ENCODE measurements around the gene SPATA17. TPM values are rescaled to one million over a fixed set of nuclear protein-coding genes. Genes with fewer than 3 reads are reported as not detected.

Gene SPATA17
- total RNA-seq, 3 donors from 2014 or later (not counting 1 experiment from before 2014, with no cell fraction given) = not detected

DNA sequence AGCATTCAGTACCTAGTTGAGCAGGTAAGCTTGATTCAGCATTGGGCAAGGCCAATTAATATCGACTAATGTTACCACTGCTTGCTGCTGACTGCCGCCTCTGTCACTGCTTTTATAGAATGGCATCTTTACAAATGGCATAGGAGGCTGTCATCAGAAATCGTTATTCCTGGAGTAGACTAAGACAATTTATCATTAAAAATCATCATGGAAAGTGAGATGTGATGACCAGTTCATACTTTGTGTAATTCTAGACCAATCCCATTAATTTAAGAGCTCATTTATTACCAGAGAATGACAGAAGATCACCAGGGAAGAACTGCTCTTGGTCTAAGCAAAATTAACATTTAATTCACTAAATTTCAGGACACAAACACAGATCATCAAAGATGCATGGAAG lies 254.0 kb downstream of the SPATA17 start:
- 75% methylated on average over 3 of the region's 3 CpGs for WGBS (ENCODE audit: insufficient coverage)
- Histone ChIP-seq H3K4me3 (ENCODE audit: low read length) (no peak overlapping the region), H3K36me3 (ENCODE audit: control insufficient read depth, insufficient read depth, low read length) (no peaks in the 10 kb centered on the region), H3K27me3 (ENCODE audit: control insufficient read depth, insufficient read depth, low read length) (no peaks in the 10 kb centered on the region), H3K9me3 (ENCODE audit: control insufficient read depth, insufficient read depth, low read length) (peaks cover 4% of the 10 kb centered on the region), H3K4me1 (ENCODE audit: control insufficient read depth, insufficient read depth, low read length) (no peaks in the 10 kb centered on the region), H3K27ac (ENCODE audit: low read length) (no peak overlapping the region)
- H3K4me1 Mint-ChIP-seq = no peaks in the 10 kb centered on the region
- DNase-seq = no peak
- no peaks in the 10 kb centered on the region for H3K27me3 Mint-ChIP-seq (ENCODE audit: low read depth in 2 of 2)
- no peaks in the 10 kb centered on the region for H3K36me3 Mint-ChIP-seq
- no peak for ATAC-seq
- TF ChIP-seq, protein P1, sequence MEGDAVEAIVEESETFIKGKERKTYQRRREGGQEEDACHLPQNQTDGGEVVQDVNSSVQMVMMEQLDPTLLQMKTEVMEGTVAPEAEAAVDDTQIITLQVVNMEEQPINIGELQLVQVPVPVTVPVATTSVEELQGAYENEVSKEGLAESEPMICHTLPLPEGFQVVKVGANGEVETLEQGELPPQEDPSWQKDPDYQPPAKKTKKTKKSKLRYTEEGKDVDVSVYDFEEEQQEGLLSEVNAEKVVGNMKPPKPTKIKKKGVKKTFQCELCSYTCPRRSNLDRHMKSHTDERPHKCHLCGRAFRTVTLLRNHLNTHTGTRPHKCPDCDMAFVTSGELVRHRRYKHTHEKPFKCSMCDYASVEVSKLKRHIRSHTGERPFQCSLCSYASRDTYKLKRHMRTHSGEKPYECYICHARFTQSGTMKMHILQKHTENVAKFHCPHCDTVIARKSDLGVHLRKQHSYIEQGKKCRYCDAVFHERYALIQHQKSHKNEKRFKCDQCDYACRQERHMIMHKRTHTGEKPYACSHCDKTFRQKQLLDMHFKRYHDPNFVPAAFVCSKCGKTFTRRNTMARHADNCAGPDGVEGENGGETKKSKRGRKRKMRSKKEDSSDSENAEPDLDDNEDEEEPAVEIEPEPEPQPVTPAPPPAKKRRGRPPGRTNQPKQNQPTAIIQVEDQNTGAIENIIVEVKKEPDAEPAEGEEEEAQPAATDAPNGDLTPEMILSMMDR (IDR thresholded peaks at IDR 0.05) = no peak
- intact Hi-C loops (cut with micrococcal nuclease) = no loop called here
- H3K9me3 Mint-ChIP-seq = peaks cover 5 to 18% of the 10 kb centered on the region in 2 donors
- no peak overlapping the region for H3K27ac Mint-ChIP-seq
- H3K4me3 Mint-ChIP-seq = no peak overlapping the region

DNA sequence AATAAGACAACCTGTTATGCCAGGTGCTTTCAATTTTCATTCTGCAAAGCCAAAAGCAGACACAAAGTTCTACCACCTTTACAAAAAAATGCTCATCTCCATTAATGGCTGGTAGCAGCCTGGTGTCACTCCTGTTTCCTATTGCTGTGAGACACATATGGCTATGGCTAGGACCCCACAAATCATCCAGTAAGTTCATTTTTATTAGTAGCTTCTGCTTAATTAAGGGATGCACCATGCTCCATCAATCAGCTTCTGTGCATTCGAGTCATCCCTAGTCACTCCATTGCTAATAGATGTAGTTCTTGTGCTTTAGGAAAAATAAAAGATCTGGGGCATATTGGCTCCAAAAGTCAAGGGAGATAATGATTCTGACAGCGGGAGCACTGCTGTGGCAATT lies 257.2 kb downstream of the SPATA17 start:
- Mint-ChIP-seq H3K36me3 (no peaks in the 10 kb centered on the region), H3K27ac (no peak overlapping the region), H3K9me3 (peaks cover 9 to 10% of the 10 kb centered on the region in 2 donors), H3K4me3 (no peak overlapping the region), H3K27me3 (ENCODE audit: low read depth in 2 of 2) (no peaks in the 10 kb centered on the region), H3K4me1 (no peaks in the 10 kb centered on the region)
- TF ChIP-seq, protein P1 (IDR thresholded peaks at IDR 0.05) = no peak
- intact Hi-C loops (cut with micrococcal nuclease) = no loop called here
- no peak overlapping the region for H3K27ac ChIP-seq (ENCODE audit: low read length)
- H3K27me3 ChIP-seq (ENCODE audit: control insufficient read depth, insufficient read depth, low read length) = no peaks in the 10 kb centered on the region
- DNase-seq (no peak), ATAC-seq (no peak)
- no peaks in the 10 kb centered on the region for H3K4me1 ChIP-seq (ENCODE audit: control insufficient read depth, insufficient read depth, low read length)
- no peaks in the 10 kb centered on the region for H3K9me3 ChIP-seq (ENCODE audit: control insufficient read depth, insufficient read depth, low read length)
- no peak overlapping the region for H3K4me3 ChIP-seq (ENCODE audit: low read length)
- WGBS (ENCODE audit: insufficient coverage) = 71% methylated on average over 2 of the region's 2 CpGs
- H3K36me3 ChIP-seq (ENCODE audit: control insufficient read depth, insufficient read depth, low read length) = no peaks in the 10 kb centered on the region

DNA sequence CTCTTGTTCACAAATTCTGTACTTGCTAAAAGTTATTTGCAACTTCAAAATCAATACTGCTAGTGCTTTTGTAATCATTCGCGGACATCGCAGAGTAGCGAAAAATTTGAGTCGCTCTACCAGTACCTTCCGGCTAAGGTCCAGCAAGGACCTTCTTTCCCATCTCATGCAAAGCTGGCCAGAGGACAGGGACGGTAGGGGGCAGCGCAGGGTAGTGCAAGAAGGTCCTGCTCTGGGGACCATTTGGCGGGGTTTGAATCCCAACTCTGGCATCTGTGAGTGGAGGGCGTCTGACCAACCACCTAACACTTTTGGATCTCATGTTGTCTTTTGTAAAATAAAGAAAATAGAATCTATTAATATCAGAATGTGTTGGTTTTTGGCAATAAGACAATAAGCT lies 258.3 kb downstream of the SPATA17 start:
- no peak overlapping the region for H3K4me3 Mint-ChIP-seq
- Histone ChIP-seq H3K27ac (ENCODE audit: low read length) (no peak overlapping the region), H3K9me3 (ENCODE audit: control insufficient read depth, insufficient read depth, low read length) (no peaks in the 10 kb centered on the region), H3K4me3 (ENCODE audit: low read length) (no peak overlapping the region), H3K4me1 (ENCODE audit: control insufficient read depth, insufficient read depth, low read length) (no peaks in the 10 kb centered on the region), H3K36me3 (ENCODE audit: control insufficient read depth, insufficient read depth, low read length) (no peaks in the 10 kb centered on the region), H3K27me3 (ENCODE audit: control insufficient read depth, insufficient read depth, low read length) (no peaks in the 10 kb centered on the region)
- no peaks in the 10 kb centered on the region for H3K4me1 Mint-ChIP-seq
- H3K27me3 Mint-ChIP-seq (ENCODE audit: low read depth in 2 of 2) = no peaks in the 10 kb centered on the region
- peaks cover 10 to 13% of the 10 kb centered on the region in 2 donors for H3K9me3 Mint-ChIP-seq
- intact Hi-C loops (cut with micrococcal nuclease) = no loop called here
- DNase-seq = no peak
- no peaks in the 10 kb centered on the region for H3K36me3 Mint-ChIP-seq
- WGBS (ENCODE audit: insufficient coverage) = 61% methylated on average over 9 of the region's 10 CpGs
- TF ChIP-seq, protein P1 (IDR thresholded peaks at IDR 0.05) = no peak
- ATAC-seq = no peak
- H3K27ac Mint-ChIP-seq = no peak overlapping the region

DNA sequence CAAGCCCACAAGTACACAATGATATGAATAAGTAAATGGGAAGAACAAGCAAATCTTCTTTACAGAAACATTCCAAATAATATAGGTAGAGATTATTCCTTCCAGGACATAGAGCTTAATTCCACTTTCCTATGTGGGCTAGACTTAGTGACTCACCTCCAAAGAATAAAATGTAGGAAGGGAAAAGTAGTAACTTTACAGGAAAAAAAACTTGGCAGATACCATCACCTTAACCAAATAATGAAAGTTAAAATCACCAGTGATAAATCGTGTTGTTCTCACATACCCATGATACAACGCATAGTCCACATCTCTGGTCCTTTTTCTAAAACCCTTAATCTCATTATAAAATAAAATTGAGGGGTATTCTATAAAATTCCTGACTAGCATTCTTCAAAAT lies 260.8 kb downstream of the SPATA17 start:
- Mint-ChIP-seq H3K9me3 (peaks cover 8 to 11% of the 10 kb centered on the region in 2 donors), H3K27me3 (ENCODE audit: low read depth in 2 of 2) (no peaks in the 10 kb centered on the region), H3K4me1 (no peaks in the 10 kb centered on the region), H3K36me3 (no peaks in the 10 kb centered on the region), H3K27ac (no peak overlapping the region), H3K4me3 (no peak overlapping the region)
- no peak for ATAC-seq
- no peak overlapping the region for H3K27ac ChIP-seq (ENCODE audit: low read length)
- H3K36me3 ChIP-seq (ENCODE audit: control insufficient read depth, insufficient read depth, low read length) = no peaks in the 10 kb centered on the region
- intact Hi-C loops (cut with micrococcal nuclease) = no loop called here
- WGBS (ENCODE audit: insufficient coverage) = 67% methylated on average over 1 of the region's 2 CpGs
- H3K4me3 ChIP-seq (ENCODE audit: low read length) = no peak overlapping the region
- no peaks in the 10 kb centered on the region for H3K4me1 ChIP-seq (ENCODE audit: control insufficient read depth, insufficient read depth, low read length)
- H3K9me3 ChIP-seq (ENCODE audit: control insufficient read depth, insufficient read depth, low read length) = no peaks in the 10 kb centered on the region
- H3K27me3 ChIP-seq (ENCODE audit: control insufficient read depth, insufficient read depth, low read length) = no peaks in the 10 kb centered on the region
- no peak for DNase-seq
- TF ChIP-seq, protein P1 (IDR thresholded peaks at IDR 0.05) = no peak

Data from natural killer cell (primary cell).